ENCODE measurements around the gene RIN2.

Gene RIN2

DNA sequence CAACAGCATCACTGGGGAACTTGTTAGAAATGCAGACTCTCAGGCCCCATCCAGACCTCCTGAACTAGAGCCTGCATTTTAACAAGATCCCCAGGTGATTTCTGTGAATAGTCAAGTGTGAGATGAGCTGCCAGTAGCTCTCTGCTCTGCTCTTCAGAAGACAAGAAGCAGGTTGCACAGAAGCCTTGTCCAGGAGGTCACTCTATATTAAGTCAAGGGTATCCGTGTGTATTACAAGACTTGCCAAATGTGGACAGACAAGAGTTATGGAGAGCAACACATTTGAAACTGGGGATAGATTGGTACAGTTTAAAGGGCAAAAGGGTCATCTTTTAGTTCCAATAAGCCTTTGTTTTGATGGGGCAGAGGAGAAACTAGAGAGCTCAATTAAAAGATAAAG is 23.2 kb upstream of the RIN2 start:
- ChIA-PET CTCF (no interaction called here), POLR2A (no interaction called here)
- DNase-seq (ENCODE audit: extremely low spot score) = no peak
- TF ChIP-seq, protein P1, sequence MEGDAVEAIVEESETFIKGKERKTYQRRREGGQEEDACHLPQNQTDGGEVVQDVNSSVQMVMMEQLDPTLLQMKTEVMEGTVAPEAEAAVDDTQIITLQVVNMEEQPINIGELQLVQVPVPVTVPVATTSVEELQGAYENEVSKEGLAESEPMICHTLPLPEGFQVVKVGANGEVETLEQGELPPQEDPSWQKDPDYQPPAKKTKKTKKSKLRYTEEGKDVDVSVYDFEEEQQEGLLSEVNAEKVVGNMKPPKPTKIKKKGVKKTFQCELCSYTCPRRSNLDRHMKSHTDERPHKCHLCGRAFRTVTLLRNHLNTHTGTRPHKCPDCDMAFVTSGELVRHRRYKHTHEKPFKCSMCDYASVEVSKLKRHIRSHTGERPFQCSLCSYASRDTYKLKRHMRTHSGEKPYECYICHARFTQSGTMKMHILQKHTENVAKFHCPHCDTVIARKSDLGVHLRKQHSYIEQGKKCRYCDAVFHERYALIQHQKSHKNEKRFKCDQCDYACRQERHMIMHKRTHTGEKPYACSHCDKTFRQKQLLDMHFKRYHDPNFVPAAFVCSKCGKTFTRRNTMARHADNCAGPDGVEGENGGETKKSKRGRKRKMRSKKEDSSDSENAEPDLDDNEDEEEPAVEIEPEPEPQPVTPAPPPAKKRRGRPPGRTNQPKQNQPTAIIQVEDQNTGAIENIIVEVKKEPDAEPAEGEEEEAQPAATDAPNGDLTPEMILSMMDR (IDR thresholded peaks at IDR 0.05; ENCODE audit: control extremely low read depth, extremely low read depth, low read depth, missing control alignments) = no peak

DNA sequence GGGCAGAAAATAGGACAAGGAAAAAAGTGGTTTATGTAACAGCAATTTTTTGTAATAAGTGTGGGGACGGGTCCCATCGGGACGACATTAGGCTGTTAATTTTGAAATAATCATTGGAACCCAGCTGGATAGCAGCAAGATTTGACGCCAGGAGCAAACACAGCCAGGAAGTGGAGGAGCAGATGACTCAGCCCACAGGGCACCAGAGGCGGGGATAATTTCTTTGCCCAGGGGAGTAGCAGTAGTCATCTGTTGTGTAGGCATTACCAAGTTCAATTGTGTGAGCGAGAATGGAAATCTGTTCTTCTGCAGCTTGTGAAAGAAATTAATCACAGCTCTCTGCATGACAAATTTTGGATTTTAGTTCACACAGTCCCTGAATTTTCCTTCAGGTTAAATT is 22.6 kb upstream of the RIN2 start:
- ChIA-PET CTCF (no interaction called here), POLR2A (no interaction called here)
- TF ChIP-seq, protein P1 (IDR thresholded peaks at IDR 0.05; ENCODE audit: control extremely low read depth, extremely low read depth, low read depth, missing control alignments) = no peak
- DNase-seq (ENCODE audit: extremely low spot score) = no peak

DNA sequence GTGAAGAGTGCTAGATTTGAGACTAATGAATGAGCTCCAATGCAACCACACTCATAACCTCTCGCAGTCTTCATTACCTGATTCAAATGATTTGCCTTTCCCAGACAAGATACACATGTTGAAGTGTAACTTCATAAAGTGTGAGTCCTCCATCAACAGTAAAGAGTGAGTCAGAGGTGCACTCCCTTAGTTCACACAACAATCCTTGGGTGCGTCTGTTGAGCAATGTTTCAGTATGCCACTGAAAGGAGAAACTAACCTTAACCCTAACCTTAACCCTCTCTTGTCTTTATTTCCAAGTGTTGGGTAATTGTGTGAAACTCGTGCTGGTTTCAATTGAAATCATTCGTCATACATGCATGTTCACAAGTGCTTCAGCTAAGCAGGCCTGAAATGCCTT is 21.0 kb upstream of the RIN2 start:
- DNase-seq (ENCODE audit: extremely low spot score) = no peak
- CTCF ChIA-PET = no interaction called here
- TF ChIP-seq, protein P1 (IDR thresholded peaks at IDR 0.05; ENCODE audit: control extremely low read depth, extremely low read depth, low read depth, missing control alignments) = no peak
- POLR2A ChIA-PET = no interaction called here

DNA sequence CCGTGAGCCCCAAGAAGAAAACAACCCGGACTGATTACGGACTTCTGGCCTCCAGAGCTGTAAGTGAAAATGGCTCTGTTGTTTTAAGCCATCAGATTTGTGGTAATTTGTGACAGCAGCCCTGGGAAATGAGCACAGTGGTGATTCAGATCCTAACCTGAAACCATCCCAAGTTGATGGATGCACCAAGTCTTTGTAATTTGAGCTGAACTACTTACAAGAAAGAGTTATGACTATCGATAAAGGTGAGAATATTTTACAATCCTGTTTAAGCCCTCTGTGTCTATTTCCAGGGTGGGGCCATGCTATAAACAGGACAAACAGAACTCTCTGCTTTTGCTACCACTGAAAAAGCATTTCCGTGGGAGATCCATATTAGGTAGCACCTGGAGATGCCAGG is 19.1 kb upstream of the RIN2 start:
- POLR2A ChIA-PET = no interaction called here
- DNase-seq (ENCODE audit: extremely low spot score) = no peak
- TF ChIP-seq, protein P1 (IDR thresholded peaks at IDR 0.05; ENCODE audit: control extremely low read depth, extremely low read depth, low read depth, missing control alignments) = no peak
- CTCF ChIA-PET = interaction anchor here (1.2 kb wide), 1 partner anchor 11 kb away, joined by 3 read pairs; no protein-coding TSS in a partner anchor

DNA sequence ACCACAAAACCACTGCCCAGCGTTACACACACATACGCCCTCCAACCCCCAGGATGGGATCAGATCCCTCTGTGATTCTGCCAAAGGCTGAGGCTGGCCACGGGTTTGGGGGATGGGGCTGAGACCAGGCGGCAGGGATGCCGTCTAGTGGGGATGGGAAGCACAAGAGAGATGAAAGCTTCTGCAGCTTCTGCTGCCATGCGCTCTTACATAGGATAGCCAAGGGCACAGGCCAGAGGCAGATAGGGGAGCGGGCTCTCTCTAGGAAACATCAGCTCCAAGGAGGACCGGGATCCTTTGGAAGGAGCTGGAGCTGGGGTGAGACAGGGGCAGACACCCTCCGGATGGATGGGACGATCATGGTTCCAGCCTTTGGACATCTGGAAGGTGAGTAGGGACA is 18.7 kb upstream of the RIN2 start:
- CTCF ChIA-PET = interaction anchor here (1.2 kb wide), 1 partner anchor 11 kb away, joined by 3 read pairs; no protein-coding TSS in a partner anchor
- no peak for DNase-seq (ENCODE audit: extremely low spot score)
- POLR2A ChIA-PET = no interaction called here
- TF ChIP-seq, protein P1 (IDR thresholded peaks at IDR 0.05; ENCODE audit: control extremely low read depth, extremely low read depth, low read depth, missing control alignments) = no peak

DNA sequence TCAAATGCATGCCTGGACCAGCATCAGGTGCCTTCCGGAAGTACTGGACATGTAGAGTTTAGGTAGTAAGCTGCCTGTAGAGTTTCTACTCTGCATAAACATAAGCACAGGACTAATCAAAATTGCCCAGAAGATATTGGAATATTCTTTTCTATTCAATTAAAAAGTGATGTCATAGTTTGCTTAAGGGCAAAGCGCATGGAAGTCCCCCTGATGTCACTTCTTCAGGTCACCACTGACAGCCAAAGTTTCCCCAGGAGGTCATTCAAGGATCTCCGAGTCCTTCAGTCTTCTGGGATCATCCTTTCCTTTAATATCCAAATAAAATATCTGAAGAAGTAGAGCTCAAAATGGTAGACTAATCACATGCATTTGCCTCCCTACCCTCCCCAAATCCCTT is 17.5 kb upstream of the RIN2 start:
- TF ChIP-seq, protein P1 (IDR thresholded peaks at IDR 0.05; ENCODE audit: control extremely low read depth, extremely low read depth, low read depth, missing control alignments) = no peak
- CTCF ChIA-PET = no interaction called here
- no peak for DNase-seq (ENCODE audit: extremely low spot score)
- POLR2A ChIA-PET = no interaction called here

DNA sequence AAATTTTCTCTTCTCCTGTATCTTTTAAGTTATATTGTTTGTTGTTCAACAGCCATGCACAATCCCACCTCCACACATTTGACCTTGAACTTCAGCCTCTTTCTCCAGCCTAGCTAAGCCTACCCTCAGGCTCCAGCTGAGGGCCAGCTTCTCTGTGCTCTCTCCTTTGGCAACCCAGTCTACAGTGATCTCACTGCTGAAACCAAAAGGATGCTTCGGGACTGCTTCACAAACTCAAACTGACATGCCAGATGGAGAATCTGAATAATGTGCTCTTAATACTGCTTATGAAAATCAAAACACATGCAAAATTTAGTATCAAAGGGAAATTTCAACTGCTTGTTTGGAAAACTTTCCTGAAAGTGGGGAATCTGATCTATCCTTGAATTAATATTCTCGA is 16.1 kb upstream of the RIN2 start:
- CTCF ChIA-PET = interaction anchor here (1.0 kb wide), 1 partner anchor 34 kb away, joined by 3 read pairs; no protein-coding TSS in a partner anchor
- DNase-seq (ENCODE audit: extremely low spot score) = no peak
- POLR2A ChIA-PET = no interaction called here

More for the DNA sequence above, 16.1 kb upstream of the RIN2 start:
- TF ChIP-seq, protein P1 (IDR thresholded peaks at IDR 0.05; ENCODE audit: control extremely low read depth, extremely low read depth, low read depth, missing control alignments) = no peak

Data from GM10248 (cell line).